HepG2 (cell line): ENCODE data around the gene CAMK1. TPM values are rescaled to one million over a fixed set of nuclear protein-coding genes. Genes with fewer than 3 reads are reported as not detected.

Experiments used
- BHLHE40 ChIP-seq: IDR thresholded peaks from 2 replicates; pipeline ENCODE4 v1.6.1; 2011; ENCODE audit warnings: low read length, improper control_type of control experiment
- CHD4 ChIP-seq: fragments of 200-600 bp; sonication (generic); IDR thresholded peaks from 2 replicates; pipeline ENCODE4 v1.7.0; 2017; ENCODE audit warnings: mild to moderate bottlenecking, low read length, borderline replicate concordance
- HNF4A ChIP-seq: sonication (generic); formaldehyde crosslinking; IDR thresholded peaks from 2 replicates; pipeline ENCODE4 v1.4.0; 2020; ENCODE audit warnings: missing genetic modification reagents
- RELA ChIP-seq: sonication (generic); formaldehyde crosslinking; IDR thresholded peaks from 2 replicates; pipeline ENCODE4 v1.4.0; 2020; ENCODE audit warnings: missing genetic modification reagents
- TIGD3 ChIP-seq: sonication (generic); formaldehyde crosslinking; IDR thresholded peaks from 2 replicates; pipeline ENCODE4 v1.5.1; 2020; ENCODE audit warnings: mild to moderate bottlenecking, missing genetic modification reagents, borderline replicate concordance
- ZBTB4 ChIP-seq: sonication (generic); formaldehyde crosslinking; IDR thresholded peaks from 2 replicates; pipeline ENCODE4 v1.4.0; 2020; ENCODE audit warnings: missing genetic modification reagents, mild to moderate bottlenecking, borderline replicate concordance
- ZHX1 ChIP-seq: sonication (generic); formaldehyde crosslinking; IDR thresholded peaks from 2 replicates; pipeline ENCODE4 v1.8.1; 2022; ENCODE audit warnings: low read depth, mild to moderate bottlenecking, missing genetic modification reagents
- ZNF407 ChIP-seq: sonication (generic); formaldehyde crosslinking; IDR thresholded peaks from one replicate; pipeline ENCODE4 v1.5.1; 2020; ENCODE audit warnings: mild to moderate bottlenecking, missing genetic modification reagents; ENCODE audit errors: not compliant biosample characterization
- polyA plus RNA-seq, 8 experiments: library from polyadenylated mRNA; depleted of rRNA in 3 of 8; stranded (reverse) in 7 of 8; unstranded in 1 of 8; fragments of >200 nt; fragmentation: Illumina TruSeq in 4 of 8; extraction: Trizol in 4 of 8; gene quantifications; 2 replicates each; pipeline versions ENCODE4 v1.2.1 to v1.2.3, GENCODE V29; 2011 to 2016; ENCODE audit warnings: low read depth in 4 of 8, missing spikeins in 1 of 8, mixed read lengths in 1 of 8; ENCODE audit not compliant: insufficient read depth in 1 of 8
- total RNA-seq, 5 experiments: library from RNA; depleted of rRNA; stranded (reverse); fragments of >200 nt; fragmentation: Illumina TruSeq; extraction: Trizol; gene quantifications; 2 replicates each; pipeline ENCODE4 v1.2.3, GENCODE V29; 2016; ENCODE audit warnings: low read depth in 1 of 5

Gene CAMK1
- total and polyA plus RNA-seq, 2 of the 13 experiments (the other 11 are each of a cell fraction or from before 2014, with no cell fraction given): 26.4 to 53.3 TPM

GRCh38 chr3:9750556-9751411 is 19.0 kb downstream of the CAMK1 start (continued):
- TF ChIP-seq ZBTB4 (CRISPR knock-in tag): no peak
- no peak for TF ChIP-seq BHLHE40
- TF ChIP-seq TIGD3: no peak
- no peak for TF ChIP-seq RELA
- peak; percentile 92; the same call in 1 of the 2 replicates for TF ChIP-seq CHD4
- TF ChIP-seq ZNF407 (CRISPR knock-in tag): no peak
- TF ChIP-seq ZHX1: no peak
- peak; percentile 67 for TF ChIP-seq HNF4A (CRISPR knock-in tag)
